GM12875 (cell line): Measurements from ENCODE around the gene DAO.
"Not testable (repeated sequence)": the region's sequence is repeated elsewhere in the genome, so short reads cannot be mapped to it uniquely, and the experiment has no call there.

Experiments
- H3K4me3 ChIP-seq: one replicate; pipeline ENCODE4 v1.5.1; 2011; ENCODE audit warnings: low read depth, low read length, control low read depth
- TF ChIP-seq, protein P1 (sequence below): IDR thresholded peaks from 2 replicates; pipeline ENCODE4 v1.5.1; 2011; ENCODE audit warnings: low read depth, mild to moderate bottlenecking, control low read depth, inconsistent platforms, low read length, moderate library complexity, borderline replicate concordance; ENCODE audit not compliant: insufficient read depth

DAO gene

DNA sequence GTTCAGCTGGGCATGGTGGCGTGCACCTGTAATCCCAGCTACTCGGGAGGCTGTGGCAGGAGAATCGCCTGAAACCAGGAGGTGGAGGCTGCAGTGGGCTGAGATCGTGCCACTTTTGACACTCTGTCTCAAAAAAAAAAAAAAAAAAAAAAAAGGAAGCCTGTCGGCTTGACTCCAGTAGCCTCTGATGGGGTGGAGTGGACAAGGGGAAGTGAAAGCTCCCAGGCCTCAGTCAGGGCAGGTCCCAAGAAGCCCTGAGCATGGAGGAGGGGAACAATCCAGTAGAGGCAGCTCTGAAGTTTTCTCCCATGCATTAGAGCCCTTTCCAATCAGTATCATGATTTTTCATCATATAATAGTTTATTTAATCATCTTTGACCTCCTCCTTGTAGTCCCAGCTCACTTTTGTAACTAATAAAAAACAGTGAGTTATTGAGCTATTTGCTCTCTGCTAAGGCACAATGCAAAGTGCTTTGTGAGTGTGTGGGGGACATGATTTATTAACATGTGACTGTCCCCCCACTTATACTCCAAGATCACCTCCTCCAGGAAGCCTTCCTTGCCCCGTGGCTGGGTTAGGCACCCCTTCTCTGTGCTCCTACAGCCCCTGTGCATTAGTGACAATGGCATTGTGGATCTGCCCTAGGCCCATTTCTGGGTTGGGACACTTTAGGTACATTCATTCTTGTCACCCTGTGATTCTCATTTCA is 17.9 kb upstream of the DAO start:
- TF ChIP-seq, protein P1, sequence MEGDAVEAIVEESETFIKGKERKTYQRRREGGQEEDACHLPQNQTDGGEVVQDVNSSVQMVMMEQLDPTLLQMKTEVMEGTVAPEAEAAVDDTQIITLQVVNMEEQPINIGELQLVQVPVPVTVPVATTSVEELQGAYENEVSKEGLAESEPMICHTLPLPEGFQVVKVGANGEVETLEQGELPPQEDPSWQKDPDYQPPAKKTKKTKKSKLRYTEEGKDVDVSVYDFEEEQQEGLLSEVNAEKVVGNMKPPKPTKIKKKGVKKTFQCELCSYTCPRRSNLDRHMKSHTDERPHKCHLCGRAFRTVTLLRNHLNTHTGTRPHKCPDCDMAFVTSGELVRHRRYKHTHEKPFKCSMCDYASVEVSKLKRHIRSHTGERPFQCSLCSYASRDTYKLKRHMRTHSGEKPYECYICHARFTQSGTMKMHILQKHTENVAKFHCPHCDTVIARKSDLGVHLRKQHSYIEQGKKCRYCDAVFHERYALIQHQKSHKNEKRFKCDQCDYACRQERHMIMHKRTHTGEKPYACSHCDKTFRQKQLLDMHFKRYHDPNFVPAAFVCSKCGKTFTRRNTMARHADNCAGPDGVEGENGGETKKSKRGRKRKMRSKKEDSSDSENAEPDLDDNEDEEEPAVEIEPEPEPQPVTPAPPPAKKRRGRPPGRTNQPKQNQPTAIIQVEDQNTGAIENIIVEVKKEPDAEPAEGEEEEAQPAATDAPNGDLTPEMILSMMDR = no peak
- H3K4me3 ChIP-seq = no peak overlapping the region

DNA sequence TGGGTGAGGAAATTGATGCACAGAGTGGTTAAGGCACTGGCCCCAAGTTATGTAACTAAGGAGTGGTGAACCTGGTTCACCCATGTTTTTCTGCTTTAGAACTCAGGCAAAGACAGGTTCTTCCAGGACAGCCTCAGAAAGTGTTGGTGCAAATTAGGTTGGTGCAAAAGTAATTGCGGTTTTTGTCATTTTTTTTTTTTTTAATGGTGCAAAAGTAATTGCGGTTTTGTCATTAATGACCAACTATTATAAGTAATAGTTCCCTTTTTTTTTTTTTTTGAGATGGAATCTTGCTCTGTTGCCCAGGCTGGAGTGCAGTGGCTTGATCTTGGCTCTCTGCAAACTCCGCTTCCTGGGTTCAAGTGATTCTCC is 17.3 kb upstream of the DAO start:
- H3K4me3 ChIP-seq = no peak overlapping the region
- TF ChIP-seq, protein P1 = no peak

DNA sequence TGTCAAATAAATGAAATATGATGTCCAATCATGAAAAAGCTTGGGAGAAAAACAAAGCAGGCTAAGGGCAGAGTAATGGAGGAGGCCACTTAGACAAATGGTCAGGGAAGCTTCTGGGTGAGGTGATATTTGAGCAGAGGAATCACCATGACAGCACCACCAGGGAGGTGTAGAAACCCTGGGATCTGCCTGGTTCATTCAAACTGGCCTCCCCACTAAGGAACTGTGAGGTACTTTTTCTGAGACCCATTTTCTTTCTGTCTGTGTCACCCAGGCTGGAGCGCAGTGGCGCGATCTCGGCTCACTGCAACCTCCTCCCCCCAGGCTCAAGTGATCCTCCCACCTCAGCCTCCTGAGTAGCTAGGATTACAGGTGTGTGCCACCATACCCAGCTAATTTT is 14.7 kb upstream of the DAO start:
- H3K4me3 ChIP-seq = no peak overlapping the region
- TF ChIP-seq, protein P1 = no peak

DNA sequence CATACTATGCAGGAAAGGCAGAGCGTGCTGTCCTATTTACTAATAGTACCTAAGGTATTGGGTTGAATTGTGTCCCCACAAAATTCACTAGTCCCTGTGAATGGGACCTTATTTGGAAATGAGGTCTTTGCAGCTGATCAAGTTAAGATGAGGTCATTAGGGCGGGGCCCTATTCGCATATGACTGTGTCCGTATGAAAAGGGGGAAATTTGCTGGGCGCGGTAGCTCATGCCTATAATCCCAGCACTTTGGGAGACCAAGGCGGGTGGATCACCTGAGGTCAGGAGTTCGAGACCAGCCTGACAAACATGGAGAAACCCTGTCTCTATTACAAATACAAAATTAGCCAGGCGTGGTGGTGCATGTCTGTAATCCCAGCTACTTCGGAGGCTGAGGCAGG is 13.8 kb upstream of the DAO start:
- H3K4me3 ChIP-seq = not testable (repeated sequence)

DNA sequence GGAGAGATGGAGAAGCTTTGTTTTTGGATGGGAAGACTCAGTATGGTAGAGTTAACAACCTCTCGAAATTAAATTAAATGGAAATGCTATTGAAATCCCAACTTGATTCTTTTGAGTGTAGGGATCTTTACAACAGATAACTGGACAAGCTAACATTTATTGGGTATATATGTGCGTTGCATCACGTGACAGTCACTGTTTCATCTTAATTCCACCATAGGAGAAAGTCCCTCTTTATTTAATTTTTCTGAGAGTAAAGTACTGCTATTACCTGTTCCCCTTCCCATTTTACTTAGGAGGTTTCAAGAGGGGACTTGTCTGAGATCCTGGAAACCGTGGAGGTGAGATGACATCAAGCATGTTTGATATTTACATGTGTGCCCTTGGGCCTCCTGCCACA is 11.1 kb upstream of the DAO start:
- TF ChIP-seq, protein P1 = no peak
- H3K4me3 ChIP-seq = no peak overlapping the region

DNA sequence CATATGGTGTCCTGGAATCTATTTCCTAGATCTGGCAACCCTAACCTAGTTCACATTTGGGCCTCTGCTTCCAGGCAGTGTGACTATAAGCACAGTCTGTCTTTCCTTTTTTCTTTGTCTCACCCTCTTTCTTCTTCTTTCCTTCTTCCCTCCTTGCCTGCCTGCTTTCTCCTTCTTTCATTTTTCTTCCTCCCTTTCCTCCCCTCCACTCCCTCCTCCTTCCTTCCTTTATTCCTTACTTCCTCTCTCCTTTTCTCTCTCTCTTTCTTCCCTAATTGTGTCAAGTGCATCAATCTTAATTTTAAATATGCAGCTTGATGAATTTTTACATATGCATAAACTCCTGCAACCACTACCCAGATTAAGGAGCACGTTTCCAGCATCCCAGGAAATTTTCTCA is 4.6 kb upstream of the DAO start:
- TF ChIP-seq, protein P1 = no peak
- H3K4me3 ChIP-seq = no peak overlapping the region

DNA sequence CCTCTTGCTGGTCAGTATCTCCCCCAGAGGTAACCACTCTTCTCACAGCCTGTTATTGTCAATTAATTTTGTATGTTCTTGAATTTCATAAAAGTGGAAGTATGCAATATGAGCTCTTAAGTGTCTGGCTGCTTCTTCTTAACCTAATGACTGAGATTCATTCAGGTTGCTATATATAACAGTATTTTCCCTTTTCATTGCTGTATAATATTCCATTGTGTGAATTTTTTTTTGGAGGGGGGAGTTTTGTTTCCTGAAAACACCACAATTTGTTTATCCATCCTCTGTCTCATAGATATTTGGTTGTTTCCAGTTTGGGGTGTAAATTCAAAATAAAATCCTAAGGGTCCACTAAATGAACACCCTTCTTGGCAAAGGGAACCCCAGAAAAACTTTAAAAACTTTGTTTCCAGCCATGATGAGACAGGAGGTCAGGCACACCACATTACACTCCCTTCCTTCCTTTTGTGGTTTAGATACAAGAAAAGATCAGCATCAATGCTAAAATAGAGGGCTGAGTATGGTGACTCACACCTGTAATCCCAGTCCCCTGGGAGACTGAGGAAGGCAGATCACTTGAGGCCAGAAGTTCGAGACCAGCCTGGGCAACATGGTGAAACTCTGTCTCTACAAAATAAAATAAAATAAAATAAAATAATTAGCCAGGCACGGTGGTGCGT is 4.1 kb upstream of the DAO start:
- no peak overlapping the region for H3K4me3 ChIP-seq
- TF ChIP-seq, protein P1 = no peak

DNA sequence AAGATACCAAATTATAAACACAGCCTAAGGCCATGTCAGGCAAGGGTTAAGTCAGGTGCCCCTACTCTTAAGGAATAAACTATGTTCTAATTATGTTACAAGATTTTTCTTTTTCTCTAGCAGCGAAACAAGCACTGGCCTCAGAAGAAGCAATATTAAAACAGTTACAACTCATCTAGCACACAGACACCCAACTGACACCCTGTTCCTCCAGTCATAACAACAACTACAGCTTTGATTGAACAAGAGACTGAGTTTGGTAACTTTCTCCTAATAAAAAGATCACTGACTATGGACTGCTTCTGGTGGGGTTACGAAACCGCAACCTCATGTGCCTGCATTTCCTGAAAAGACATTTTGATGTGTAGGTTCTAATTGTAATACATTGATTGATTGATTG is 3.3 kb upstream of the DAO start:
- H3K4me3 ChIP-seq = no peak overlapping the region
- TF ChIP-seq, protein P1 = no peak
